HEK293 (cell line): ENCODE measurements around the gene FBH1.
A peak's percentile ranks its signal among the peaks of the same experiment; 100 is the strongest.

Experiments used
- CTCF ChIA-PET: fragments of 350-600 bp; formaldehyde crosslinking; extraction: SDS; loops from one replicate; lab custom pipeline; 2021; ENCODE audit warnings: antibody characterized with exemption; lab: Yijun Ruan, JAX
- POLR2A ChIA-PET: fragments of 300-600 bp; formaldehyde crosslinking; extraction: SDS; loops from one replicate; lab custom pipeline; 2020; ENCODE audit warnings: antibody characterized with exemption, inconsistent platforms; lab: Yijun Ruan, JAX
- H3K27ac ChIP-seq: fragments of 200-500 bp; sonication (Bioruptor generic); 2 replicates; pipeline ENCODE4 v1.5.1; 2014; ENCODE audit warnings: low read depth, low read length, control low read depth, inconsistent platforms; ENCODE audit errors: extremely low read depth
- H3K36me3 ChIP-seq, 2 experiments: fragments of 200-500 bp in 1 of 2; sonication (Bioruptor generic) in 1 of 2; 1 replicate in 1 of 2; 2 replicates in 1 of 2; pipeline ENCODE4 v1.5.1; 2014 to 2017; ENCODE audit warnings: inconsistent platforms in 2 of 2, low read length in 2 of 2; ENCODE audit not compliant: control insufficient read depth in 2 of 2, insufficient read depth in 1 of 2
- H3K4me1 ChIP-seq: fragments of 200-500 bp; sonication (Bioruptor generic); 2 replicates; pipeline ENCODE4 v1.5.1; 2014; ENCODE audit warnings: mild to moderate bottlenecking, low read length, inconsistent platforms; ENCODE audit not compliant: control insufficient read depth, insufficient read depth
- H3K4me3 ChIP-seq: 2 replicates; pipeline ENCODE4 v1.5.1; 2011; ENCODE audit warnings: low read depth, mild to moderate bottlenecking, control low read depth, low read length, moderate library complexity
- H3K9me3 ChIP-seq: fragments of 200-500 bp; sonication (Bioruptor generic); 2 replicates; pipeline ENCODE4 v1.5.1; 2014; ENCODE audit warnings: low read depth, low read length, inconsistent platforms; ENCODE audit not compliant: control insufficient read depth, insufficient read depth
- KLF16 ChIP-seq: fragments of 450-650 bp; formaldehyde crosslinking; IDR thresholded peaks from 2 replicates; pipeline ENCODE4 v1.5.1; 2017; ENCODE audit warnings: missing biosample characterization, missing genetic modification characterization
- KLF17 ChIP-seq: fragments of 450-650 bp; formaldehyde crosslinking; IDR thresholded peaks from 2 replicates; pipeline ENCODE4 v1.5.1; 2016; ENCODE audit warnings: missing biosample characterization, missing genetic modification characterization
- SP2 ChIP-seq: fragments of 450-650 bp; formaldehyde crosslinking; IDR thresholded peaks from 2 replicates; pipeline ENCODE4 v1.5.1; 2016; ENCODE audit warnings: missing biosample characterization, missing genetic modification characterization
- ZFP69B ChIP-seq: fragments of 450-650 bp; formaldehyde crosslinking; IDR thresholded peaks from 2 replicates; pipeline ENCODE4 v1.5.1; 2016; ENCODE audit warnings: missing biosample characterization, missing genetic modification characterization
- ZNF248 ChIP-seq: fragments of 450-650 bp; formaldehyde crosslinking; IDR thresholded peaks from 2 replicates; pipeline ENCODE4 v1.5.1; 2017; ENCODE audit warnings: missing biosample characterization, missing genetic modification characterization
- ZNF335 ChIP-seq: fragments of 450-650 bp; formaldehyde crosslinking; conservative IDR thresholded peaks from 2 replicates; pipeline ENCODE4 v1.5.1; 2016; ENCODE audit warnings: missing biosample characterization, missing genetic modification characterization
- ZNF37A ChIP-seq: fragments of 450-650 bp; IDR thresholded peaks from 2 replicates; pipeline ENCODE4 v1.5.1; 2018; ENCODE audit warnings: missing biosample characterization, missing genetic modification characterization
- ZNF394 ChIP-seq: fragments of 450-650 bp; formaldehyde crosslinking; IDR thresholded peaks from 2 replicates; pipeline ENCODE4 v1.5.1; 2016; ENCODE audit warnings: missing biosample characterization, missing genetic modification characterization, mild to moderate bottlenecking, moderate library complexity, borderline replicate concordance
- ZNF426 ChIP-seq: fragments of 450-650 bp; formaldehyde crosslinking; IDR thresholded peaks from 2 replicates; pipeline ENCODE4 v1.5.1; 2017; ENCODE audit warnings: missing biosample characterization, missing genetic modification characterization, mild to moderate bottlenecking, inconsistent platforms, moderate library complexity
- ZNF585B ChIP-seq: fragments of 450-650 bp; formaldehyde crosslinking; IDR thresholded peaks from 2 replicates; pipeline ENCODE4 v1.5.1; 2016; ENCODE audit warnings: missing biosample characterization, missing genetic modification characterization
- ZNF596 ChIP-seq: fragments of 450-650 bp; IDR thresholded peaks from 2 replicates; pipeline ENCODE4 v1.5.0; 2018; ENCODE audit warnings: missing biosample characterization, mild to moderate bottlenecking, missing genetic modification characterization, moderate library complexity
- ZNF645 ChIP-seq: fragments of 450-650 bp; formaldehyde crosslinking; IDR thresholded peaks from 2 replicates; pipeline ENCODE4; 2016; ENCODE audit warnings: missing biosample characterization, missing genetic modification characterization
- ZNF692 ChIP-seq: fragments of 450-650 bp; formaldehyde crosslinking; IDR thresholded peaks from 2 replicates; pipeline ENCODE4 v1.5.1; 2016; ENCODE audit warnings: missing biosample characterization, missing genetic modification characterization
- ZNF785 ChIP-seq: fragments of 450-650 bp; formaldehyde crosslinking; IDR thresholded peaks from 2 replicates; pipeline ENCODE4 v1.5.1; 2016; ENCODE audit warnings: missing biosample characterization, missing genetic modification characterization
- ZSCAN16 ChIP-seq: fragments of 450-650 bp; formaldehyde crosslinking; IDR thresholded peaks from 2 replicates; pipeline ENCODE4 v1.5.1; 2016; ENCODE audit warnings: missing biosample characterization, missing genetic modification characterization
- ZSCAN18 ChIP-seq: fragments of 450-650 bp; formaldehyde crosslinking; IDR thresholded peaks from 2 replicates; pipeline ENCODE4 v1.5.1; 2016; ENCODE audit warnings: missing biosample characterization, missing genetic modification characterization

The FBH1 gene

GRCh38 chr10:5944389-5945189 lies 54.5 kb downstream of the FBH1 start:
- H3K4me1 ChIP-seq, result no peaks in the 10 kb centered on the region
- H3K9me3 ChIP-seq, result no peaks in the 10 kb centered on the region
- POLR2A ChIA-PET, result no interaction called here
- TF ChIP-seq SP2 (tag by site-specific recombination) (peak; percentile 47), ZNF645 (no peak), ZNF394 (tag by site-specific recombination) (peak; percentile 31; the same call in 1 of the 2 replicates), ZNF785 (no peak), ZFP69B (tag by site-specific recombination) (0 out of 2 replicates have a peak, but pooled peaks have one; percentile 47), ZNF692 (tag by site-specific recombination) (no peak), ZNF335 (0 out of 2 replicates have a peak, but pooled peaks have one; percentile 35)
- H3K27ac ChIP-seq, result no peak overlapping the region
- no peak overlapping the region for H3K4me3 ChIP-seq
- CTCF ChIA-PET, result interaction anchor here (0.6 kb wide), 1 partner anchor 786 kb away, joined by 3 read pairs; no protein-coding TSS in a partner anchor
- no peaks in the 10 kb centered on the region for H3K36me3 ChIP-seq

- no peak overlapping the region for H3K27ac ChIP-seq
- TF ChIP-seq KLF17 (no peak), ZNF248 (tag by site-specific recombination) (no peak), ZSCAN16 (tag by site-specific recombination) (no peak), ZNF585B (tag by site-specific recombination) (no peak), ZNF596 (tag by site-specific recombination) (no peak), ZNF426 (tag by site-specific recombination) (no peak), ZNF37A (no peak), KLF16 (tag by site-specific recombination) (no peak), ZSCAN18 (tag by site-specific recombination) (no peak)
- H3K36me3 ChIP-seq, result no peaks in the 10 kb centered on the region
- H3K9me3 ChIP-seq, result no peaks in the 10 kb centered on the region
- no peak overlapping the region for H3K4me3 ChIP-seq
- H3K4me1 ChIP-seq, result no peaks in the 10 kb centered on the region
- ChIA-PET CTCF (no interaction called here), POLR2A (no interaction called here)
These were observed 55.1 kb downstream of the FBH1 start for GRCh38 chr10:5945190-5945509.
